GM12873 (cell line): ENCODE data around the gene PARVB.

Experiments used
- CTCF ChIP-seq: IDR thresholded peaks from 2 replicates; pipeline ENCODE4 v1.5.1; 2012; ENCODE audit warnings: low read depth, mild to moderate bottlenecking, moderate library complexity, low read length, control low read depth; ENCODE audit not compliant: insufficient read depth; ENCODE audit errors: missing control alignments

Gene PARVB

GRCh38 chr22:44188316-44188715 is 164.2 kb downstream of the PARVB start:
- TF ChIP-seq CTCF: no peak

- no peak for TF ChIP-seq CTCF
Measured at GRCh38 chr22:44188986-44189630, 165.0 kb downstream of the PARVB start.

GRCh38 chr22:44190381-44190976 is 166.4 kb downstream of the PARVB start:
- no peak for TF ChIP-seq CTCF

GRCh38 chr22:44191036-44191454 is 166.9 kb downstream of the PARVB start:
- no peak for TF ChIP-seq CTCF

- TF ChIP-seq CTCF: no peak
Measured at GRCh38 chr22:44192098-44192815, 168.2 kb downstream of the PARVB start.

- TF ChIP-seq CTCF: no peak
Measured at GRCh38 chr22:44192816-44193534, 168.9 kb downstream of the PARVB start.

GRCh38 chr22:44193535-44193891 is 169.4 kb downstream of the PARVB start:
- TF ChIP-seq CTCF: no peak
